ENCODE results near the gene JUP. TPM values are rescaled to one million over a fixed set of nuclear protein-coding genes. Genes with fewer than 3 reads are reported as not detected.

JUP gene
- total and polyA plus RNA-seq, 2 donors from 2014 or later = 148 to 223 TPM

DNA sequence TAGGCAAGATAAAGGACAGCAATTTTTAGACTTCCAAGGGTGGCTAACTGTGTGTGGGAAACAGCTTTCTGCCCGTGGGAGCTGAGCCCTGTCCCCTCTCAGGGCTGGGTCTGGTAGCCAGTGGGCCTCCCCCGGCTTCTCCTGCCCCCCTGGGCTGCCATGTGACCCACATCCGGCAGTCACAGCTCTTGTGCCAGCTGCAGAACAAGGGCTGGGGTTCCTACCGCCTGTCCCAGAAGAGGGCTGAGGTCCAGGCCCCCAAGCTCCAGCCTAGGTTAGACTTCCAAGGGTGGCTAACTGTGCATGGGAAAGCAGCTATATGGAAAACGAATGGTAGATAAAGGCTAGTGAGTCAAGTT, 68.2 kb downstream of the JUP start:
- Histone ChIP-seq H3K9me3 (ENCODE audit: control insufficient read depth in 2 of 3, insufficient read depth in 1 of 3, low read length in 3 of 3) (no peaks in the 10 kb centered on the region), H3K4me1 (ENCODE audit: control insufficient read depth in 2 of 3, insufficient read depth in 2 of 3, low read depth in 1 of 3, low read length in 3 of 3) (no peaks in the 10 kb centered on the region), H3K9ac (ENCODE audit: low read length in 3 of 3) (no peak overlapping the region), H3K27ac (ENCODE audit: low read depth in 2 of 2, low read length in 2 of 2) (no peak overlapping the region), H3K36me3 (ENCODE audit: control insufficient read depth in 2 of 3, insufficient read depth in 3 of 3, low read length in 3 of 3) (no peaks in the 10 kb centered on the region), H3K27me3 (ENCODE audit: control insufficient read depth, insufficient read depth, low read length) (no peaks in the 10 kb centered on the region), H3K4me3 (ENCODE audit: low read length in 3 of 3) (no peak overlapping the region)
- FAIRE-seq = no peak
- intact Hi-C loops (cut with DNase I) = no loop called here
- TF ChIP-seq, protein P1, sequence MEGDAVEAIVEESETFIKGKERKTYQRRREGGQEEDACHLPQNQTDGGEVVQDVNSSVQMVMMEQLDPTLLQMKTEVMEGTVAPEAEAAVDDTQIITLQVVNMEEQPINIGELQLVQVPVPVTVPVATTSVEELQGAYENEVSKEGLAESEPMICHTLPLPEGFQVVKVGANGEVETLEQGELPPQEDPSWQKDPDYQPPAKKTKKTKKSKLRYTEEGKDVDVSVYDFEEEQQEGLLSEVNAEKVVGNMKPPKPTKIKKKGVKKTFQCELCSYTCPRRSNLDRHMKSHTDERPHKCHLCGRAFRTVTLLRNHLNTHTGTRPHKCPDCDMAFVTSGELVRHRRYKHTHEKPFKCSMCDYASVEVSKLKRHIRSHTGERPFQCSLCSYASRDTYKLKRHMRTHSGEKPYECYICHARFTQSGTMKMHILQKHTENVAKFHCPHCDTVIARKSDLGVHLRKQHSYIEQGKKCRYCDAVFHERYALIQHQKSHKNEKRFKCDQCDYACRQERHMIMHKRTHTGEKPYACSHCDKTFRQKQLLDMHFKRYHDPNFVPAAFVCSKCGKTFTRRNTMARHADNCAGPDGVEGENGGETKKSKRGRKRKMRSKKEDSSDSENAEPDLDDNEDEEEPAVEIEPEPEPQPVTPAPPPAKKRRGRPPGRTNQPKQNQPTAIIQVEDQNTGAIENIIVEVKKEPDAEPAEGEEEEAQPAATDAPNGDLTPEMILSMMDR (IDR thresholded peaks at IDR 0.05; ENCODE audit: borderline replicate concordance, extremely low read depth, insufficient read depth) = no peak
- DNase-seq = no peak

DNA sequence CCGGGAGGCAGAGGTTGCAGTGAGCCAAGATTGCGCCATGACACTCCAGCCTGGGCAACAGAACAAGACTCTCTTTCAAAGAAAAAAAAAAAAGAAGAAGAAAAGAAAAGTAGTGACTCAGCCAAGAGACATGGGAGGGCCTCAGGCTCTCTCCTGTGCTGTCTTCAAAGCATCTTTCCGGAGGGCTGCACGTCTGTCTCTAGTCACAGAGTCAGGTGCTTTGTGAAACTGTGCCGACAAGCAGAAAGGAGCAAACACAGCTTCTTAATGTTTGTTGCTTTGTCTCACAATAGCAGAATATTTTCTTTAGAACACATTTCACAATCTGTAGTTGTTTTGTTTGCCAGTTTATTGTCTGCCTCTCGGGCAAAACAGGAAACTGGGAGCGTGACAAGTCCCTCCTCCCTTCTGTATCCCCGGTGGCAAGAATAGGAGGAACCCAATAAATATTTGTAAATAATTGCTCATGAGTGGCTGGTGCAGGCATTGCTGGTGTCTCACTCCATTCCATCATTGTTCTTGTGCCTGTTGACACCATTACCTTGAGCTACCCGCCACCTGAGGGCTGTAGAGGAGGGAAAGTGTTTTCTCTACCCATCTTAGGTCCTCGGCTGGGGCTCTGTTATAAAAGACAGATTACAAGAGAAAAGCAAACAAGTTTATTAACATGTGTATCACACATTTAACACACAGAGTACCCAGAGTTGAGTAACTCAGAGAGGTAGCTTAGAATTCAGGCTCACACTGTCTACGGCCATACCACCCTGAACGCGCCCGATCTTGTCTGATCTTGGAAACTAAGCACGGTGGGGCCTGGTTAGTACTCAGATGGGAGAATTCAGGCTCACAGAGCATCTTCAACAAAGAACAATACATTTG, 68.9 kb downstream of the JUP start:
- FAIRE-seq = no peak
- TF ChIP-seq, protein P1 (IDR thresholded peaks at IDR 0.05; ENCODE audit: borderline replicate concordance, extremely low read depth, insufficient read depth) = no peak
- H3K4me3 ChIP-seq (ENCODE audit: low read length in 3 of 3) = no peak overlapping the region
- no peaks in the 10 kb centered on the region for H3K4me1 ChIP-seq (ENCODE audit: control insufficient read depth in 2 of 3, insufficient read depth in 2 of 3, low read depth in 1 of 3, low read length in 3 of 3)
- intact Hi-C loops (cut with DNase I) = no loop called here
- H3K27me3 ChIP-seq (ENCODE audit: control insufficient read depth, insufficient read depth, low read length) = no peaks in the 10 kb centered on the region
- H3K36me3 ChIP-seq (ENCODE audit: control insufficient read depth in 2 of 3, insufficient read depth in 3 of 3, low read length in 3 of 3) = no peaks in the 10 kb centered on the region
- H3K9ac ChIP-seq (ENCODE audit: low read length in 3 of 3) = no peak overlapping the region
- no peak for DNase-seq
- H3K27ac ChIP-seq (ENCODE audit: low read depth in 2 of 2, low read length in 2 of 2) = no peak overlapping the region
- H3K9me3 ChIP-seq (ENCODE audit: control insufficient read depth in 2 of 3, insufficient read depth in 1 of 3, low read length in 3 of 3) = no peaks in the 10 kb centered on the region

DNA sequence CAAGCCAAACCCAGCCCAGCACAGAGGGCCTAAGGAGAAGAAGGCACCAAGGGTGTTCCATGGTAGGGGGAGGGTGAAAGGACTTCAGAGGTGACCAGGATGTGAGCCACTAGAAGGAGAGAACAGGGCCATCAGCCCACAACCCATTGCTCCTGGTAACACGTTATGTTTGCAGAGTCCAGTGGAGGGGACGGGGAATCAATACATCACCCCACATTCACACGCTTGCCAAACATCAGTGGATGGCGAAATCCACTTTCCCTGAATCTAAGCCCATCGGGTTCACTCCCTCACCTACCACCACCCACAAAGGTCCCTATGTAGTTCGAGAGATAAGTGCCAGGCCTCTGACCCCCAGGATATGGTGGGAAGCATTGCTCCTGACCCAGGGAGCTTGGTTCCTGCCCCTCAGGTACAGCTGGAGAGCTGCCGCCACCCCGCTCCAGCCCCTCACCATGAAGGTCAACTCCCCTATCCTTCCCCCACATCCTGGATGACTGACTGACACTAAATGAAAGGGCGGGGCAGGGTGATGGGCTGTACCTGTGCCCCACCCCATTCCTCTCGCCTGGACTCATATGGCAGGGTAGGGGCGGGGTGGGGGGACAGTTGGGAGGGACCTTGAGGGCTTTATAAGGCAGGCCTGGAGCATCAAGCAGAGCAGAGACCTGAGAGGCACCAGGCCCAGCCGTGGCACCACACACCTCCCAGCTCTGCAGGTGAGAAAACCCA, 74.7 kb downstream of the JUP start, which contains the start of gene GAST:
Gene GAST, plus strand, starts transcription at position 663 of the 732 bp plus-strand sequence. CDS start 3,106 bp downstream, outside the sequence.
- TF ChIP-seq, protein P1 (IDR thresholded peaks at IDR 0.05; ENCODE audit: borderline replicate concordance, extremely low read depth, insufficient read depth) = no peak
- no peak for FAIRE-seq
- Histone ChIP-seq H3K9me3 (ENCODE audit: control insufficient read depth in 2 of 3, insufficient read depth in 1 of 3, low read length in 3 of 3) (no peaks in the 10 kb centered on the region), H3K27me3 (ENCODE audit: control insufficient read depth, insufficient read depth, low read length) (no peaks in the 10 kb centered on the region), H3K4me3 (ENCODE audit: low read length in 3 of 3) (no peak within 1 kb of the TSS), H3K9ac (ENCODE audit: low read length in 3 of 3) (no peak within 1 kb of the TSS), H3K36me3 (ENCODE audit: control insufficient read depth in 2 of 3, insufficient read depth in 3 of 3, low read length in 3 of 3) (no peaks in the 10 kb centered on the region), H3K4me1 (ENCODE audit: control insufficient read depth in 2 of 3, insufficient read depth in 2 of 3, low read depth in 1 of 3, low read length in 3 of 3) (no peaks in the 10 kb centered on the region), H3K27ac (ENCODE audit: low read depth in 2 of 2, low read length in 2 of 2) (no peak within 1 kb of the TSS)
- intact Hi-C loops (cut with DNase I) = no loop called here
- DNase-seq = no peak

Data from kidney (tissue), 14 donors.